GM12864 (cell line): ENCODE results near the gene RASSF1.
A peak's percentile ranks its signal among the peaks of the same experiment; 100 is the strongest.

Experiments
- DNase-seq: peaks from one replicate; pipeline ENCODE4 v3.0.0-alpha.2; 2011; ENCODE audit warnings: low read depth
- H3K4me3 ChIP-seq: 2 replicates; pipeline ENCODE4 v1.5.1; 2011; ENCODE audit warnings: mild to moderate bottlenecking, low read depth, low read length, control low read depth
- CTCF ChIP-seq: IDR thresholded peaks from 2 replicates; pipeline ENCODE4 v1.5.1; 2011; ENCODE audit warnings: low read depth, mild to moderate bottlenecking, moderate library complexity, low read length, control low read depth, inconsistent platforms; ENCODE audit errors: missing control alignments

The RASSF1 gene

GRCh38 chr3:50337175-50337861, 3.3 kb downstream of the RASSF1 start:
- H3K4me3 ChIP-seq, result peak overlapping the region; percentile 91
- peak; percentile 96 for DNase-seq

GRCh38 chr3:50336452-50337174, 4.0 kb downstream of the RASSF1 start:
- TF ChIP-seq CTCF, result no peak
- peak overlapping the region; percentile 91 for H3K4me3 ChIP-seq
- no peak for DNase-seq

More at GRCh38 chr3:50337175-50337861, 3.3 kb downstream of the RASSF1 start:
- TF ChIP-seq CTCF, result no peak

- H3K4me3 ChIP-seq, result no peak overlapping the region
Measured at GRCh38 chr3:50334339-50335075, 6.1 kb downstream of the RASSF1 start.

GRCh38 chr3:50333744-50334328, 6.8 kb downstream of the RASSF1 start:
- no peak overlapping the region for H3K4me3 ChIP-seq
- DNase-seq, result no peak
- TF ChIP-seq CTCF, result no peak

More at GRCh38 chr3:50334339-50335075, 6.1 kb downstream of the RASSF1 start:
- DNase-seq, result no peak
- TF ChIP-seq CTCF, result no peak

GRCh38 chr3:50331364-50331907, 9.2 kb downstream of the RASSF1 start:
- no peak overlapping the region for H3K4me3 ChIP-seq
- DNase-seq, result no peak
- no peak for TF ChIP-seq CTCF

GRCh38 chr3:50330330-50330729, 10.3 kb downstream of the RASSF1 start:
- DNase-seq, result no peak
- no peak for TF ChIP-seq CTCF
- no peak overlapping the region for H3K4me3 ChIP-seq
